Measurements from ENCODE around the gene ASGR1.

The ASGR1 gene

GRCh38 chr17:7216242-7217112 lies 37.3 kb upstream of the ASGR1 start:
- no peak for DNase-seq (ENCODE audit: low spot score)

- DNase-seq (ENCODE audit: low spot score): no peak
Measured at GRCh38 chr17:7215652-7216180, 36.5 kb upstream of the ASGR1 start.

GRCh38 chr17:7215136-7215638 lies 36.0 kb upstream of the ASGR1 start:
- no peak for DNase-seq (ENCODE audit: low spot score)

GRCh38 chr17:7214300-7215135 lies 35.3 kb upstream of the ASGR1 start:
- DNase-seq (ENCODE audit: low spot score): peak; percentile 98

- DNase-seq (ENCODE audit: low spot score): peak; percentile 89
Measured at GRCh38 chr17:7213895-7214299, 34.7 kb upstream of the ASGR1 start.

GRCh38 chr17:7211491-7212273 lies 32.5 kb upstream of the ASGR1 start:
- DNase-seq (ENCODE audit: low spot score): no peak

GRCh38 chr17:7208754-7209460 lies 29.7 kb upstream of the ASGR1 start:
- DNase-seq (ENCODE audit: low spot score): no peak

- DNase-seq (ENCODE audit: low spot score): no peak
Measured at GRCh38 chr17:7208027-7208571, 28.9 kb upstream of the ASGR1 start.

GRCh38 chr17:7207120-7208001 lies 28.2 kb upstream of the ASGR1 start:
- DNase-seq (ENCODE audit: low spot score): no peak

GRCh38 chr17:7205561-7205960 lies 26.4 kb upstream of the ASGR1 start:
- no peak for DNase-seq (ENCODE audit: low spot score)

GRCh38 chr17:7204828-7205461 lies 25.8 kb upstream of the ASGR1 start:
- peak; percentile 82 for DNase-seq (ENCODE audit: low spot score)

- DNase-seq (ENCODE audit: low spot score): peak; percentile 62
Measured at GRCh38 chr17:7204336-7204735, 25.2 kb upstream of the ASGR1 start.

- no peak for DNase-seq (ENCODE audit: low spot score)
Measured at GRCh38 chr17:7203391-7203790, 24.2 kb upstream of the ASGR1 start.

- no peak for DNase-seq (ENCODE audit: low spot score)
Measured at GRCh38 chr17:7196651-7197401, 17.7 kb upstream of the ASGR1 start.

- DNase-seq (ENCODE audit: low spot score): no peak
Measured at GRCh38 chr17:7195971-7196370, 16.8 kb upstream of the ASGR1 start.

GRCh38 chr17:7192271-7192937 lies 13.2 kb upstream of the ASGR1 start:
- DNase-seq (ENCODE audit: low spot score): no peak

GRCh38 chr17:7191571-7192270 lies 12.6 kb upstream of the ASGR1 start:
- peak; percentile 42 for DNase-seq (ENCODE audit: low spot score)
